OCI-LY3 (cell line): ENCODE data around the gene HOOK1.

Experiments
- EZH2phosphoT487 ChIP-seq: fragments of 200-600 bp; shearing (Covaris generic); IDR thresholded peaks from 2 replicates; pipeline ENCODE4 v1.6.1; 2018; ENCODE audit warnings: antibody characterized with exemption, mixed run types, low read depth
- TF ChIP-seq, protein P1 (sequence below): fragments of 200-600, 300-600 bp; sonication (generic); IDR thresholded peaks from 2 replicates; pipeline ENCODE4 v1.5.1; 2014; ENCODE audit warnings: antibody characterized with exemption, low read length, low read depth

DNA sequence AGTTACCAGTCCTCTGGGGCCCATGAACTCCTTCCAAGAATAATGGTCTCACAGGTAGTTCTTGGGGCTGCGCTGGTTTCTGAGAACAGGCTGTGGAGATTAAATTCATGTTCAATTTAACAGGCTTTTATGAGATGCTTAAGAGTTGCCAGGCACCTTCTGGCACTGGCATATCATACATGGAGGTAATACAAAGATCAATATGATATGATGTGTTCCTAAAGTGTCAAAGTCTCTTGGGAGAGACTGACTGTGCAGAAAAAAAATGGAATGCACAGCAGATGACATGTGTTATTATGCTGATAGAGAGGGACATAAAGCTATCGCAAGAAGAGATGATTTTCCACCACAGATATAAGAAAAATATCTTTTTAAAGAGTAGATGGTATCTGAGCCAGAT lies 105.0 kb downstream of the HOOK1 start:
- TF ChIP-seq, protein P1, sequence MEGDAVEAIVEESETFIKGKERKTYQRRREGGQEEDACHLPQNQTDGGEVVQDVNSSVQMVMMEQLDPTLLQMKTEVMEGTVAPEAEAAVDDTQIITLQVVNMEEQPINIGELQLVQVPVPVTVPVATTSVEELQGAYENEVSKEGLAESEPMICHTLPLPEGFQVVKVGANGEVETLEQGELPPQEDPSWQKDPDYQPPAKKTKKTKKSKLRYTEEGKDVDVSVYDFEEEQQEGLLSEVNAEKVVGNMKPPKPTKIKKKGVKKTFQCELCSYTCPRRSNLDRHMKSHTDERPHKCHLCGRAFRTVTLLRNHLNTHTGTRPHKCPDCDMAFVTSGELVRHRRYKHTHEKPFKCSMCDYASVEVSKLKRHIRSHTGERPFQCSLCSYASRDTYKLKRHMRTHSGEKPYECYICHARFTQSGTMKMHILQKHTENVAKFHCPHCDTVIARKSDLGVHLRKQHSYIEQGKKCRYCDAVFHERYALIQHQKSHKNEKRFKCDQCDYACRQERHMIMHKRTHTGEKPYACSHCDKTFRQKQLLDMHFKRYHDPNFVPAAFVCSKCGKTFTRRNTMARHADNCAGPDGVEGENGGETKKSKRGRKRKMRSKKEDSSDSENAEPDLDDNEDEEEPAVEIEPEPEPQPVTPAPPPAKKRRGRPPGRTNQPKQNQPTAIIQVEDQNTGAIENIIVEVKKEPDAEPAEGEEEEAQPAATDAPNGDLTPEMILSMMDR = no peak
- TF ChIP-seq EZH2phosphoT487 = no peak
